H1 (cell line): Measurements from ENCODE around the gene TXNDC11. TPM values are rescaled to one million over a fixed set of nuclear protein-coding genes. Genes with fewer than 3 reads are reported as not detected.

Experiments used
- CTCF ChIA-PET: fragments of 300-600 bp; sonication (Branson Sonifier 250); formaldehyde crosslinking; loops from one replicate; lab custom pipeline; 2021; ENCODE audit not compliant: partially characterized antibody; lab: Charles Lee
- POLR2A ChIA-PET: fragments of 300-600 bp; sonication (Branson Sonifier 250); formaldehyde crosslinking; loops from one replicate; lab custom pipeline; 2021; ENCODE audit warnings: inconsistent platforms; ENCODE audit not compliant: partially characterized antibody; lab: Charles Lee
- DNase-seq, 2 experiments: peaks; one replicate each; pipeline versions ENCODE4 v3.0.0 to v3.0.0-alpha.2; 2010 to 2022; ENCODE audit warnings: low spot score in 2 of 2, low read depth in 1 of 2, mixed read lengths in 1 of 2
- FAIRE-seq: peaks from 2 replicates; lab custom pipeline; 2011; peaks lifted over from hg19 to GRCh38; lab: Jason Lieb, UNC
- H2AFZ ChIP-seq: 2 replicates; pipeline ENCODE4 v1.8.1; 2012; ENCODE audit warnings: low read length, inconsistent platforms
- H2AK5ac ChIP-seq: 2 replicates; pipeline ENCODE4 v1.6.1; 2013; ENCODE audit warnings: low read depth, low read length
- H2BK120ac ChIP-seq: replicated peaks from 2 replicates; pipeline ENCODE3; 2013; ENCODE audit warnings: low read depth, low read length, inconsistent platforms
- H2BK12ac ChIP-seq: 2 replicates; pipeline ENCODE4 v1.6.1; 2013; ENCODE audit warnings: low read depth, low read length
- H2BK15ac ChIP-seq: 2 replicates; pipeline ENCODE4 v1.6.1; 2013; ENCODE audit warnings: low read length
- H2BK20ac ChIP-seq: 2 replicates; pipeline ENCODE4 v1.6.1; 2013; ENCODE audit warnings: low read length
- H2BK5ac ChIP-seq: 2 replicates; pipeline ENCODE4 v1.6.1; 2013; ENCODE audit warnings: low read depth, low read length
- H3K14ac ChIP-seq: 2 replicates; pipeline ENCODE4 v1.6.1; 2013; ENCODE audit warnings: inconsistent platforms; ENCODE audit not compliant: insufficient read length
- H3K18ac ChIP-seq: 2 replicates; pipeline ENCODE4 v1.6.1; 2013; ENCODE audit warnings: low read length; ENCODE audit errors: extremely low read depth
- H3K23ac ChIP-seq: 2 replicates; pipeline ENCODE4 v1.6.1; 2013; ENCODE audit warnings: inconsistent platforms; ENCODE audit not compliant: insufficient read length
- H3K23me2 ChIP-seq: 2 replicates; pipeline ENCODE4 v1.6.1; 2013; ENCODE audit warnings: low read depth, low read length
- H3K27ac ChIP-seq: 2 replicates; pipeline ENCODE4 v1.6.1; 2011; ENCODE audit warnings: low read depth, low read length, inconsistent platforms
- H3K27me3 ChIP-seq, 4 experiments: replicated peaks in 1 of 4; 1 replicate in 1 of 4; 2 replicates in 3 of 4; pipeline versions ENCODE4 v1.6.1 to v1.8.1; 2011 to 2013; ENCODE audit warnings: low read length in 3 of 4, mild to moderate bottlenecking in 3 of 4, inconsistent platforms in 2 of 4, mixed read lengths in 2 of 4, moderate library complexity in 1 of 4; ENCODE audit not compliant: control insufficient read depth in 3 of 4, insufficient read depth in 3 of 4; ENCODE audit errors: extremely low read depth in 1 of 4
- H3K36me3 ChIP-seq, 4 experiments: 2 replicates each; pipeline versions ENCODE4 v1.6.1 to v1.8.1; 2011 to 2013; ENCODE audit warnings: mild to moderate bottlenecking in 4 of 4, low read length in 3 of 4, moderate library complexity in 2 of 4, control low read depth in 1 of 4, inconsistent platforms in 1 of 4; ENCODE audit not compliant: insufficient read depth in 4 of 4, control insufficient read depth in 2 of 4
- H3K4ac ChIP-seq: replicated peaks from 2 replicates; pipeline ENCODE3; 2013; ENCODE audit warnings: low read length, low read depth, mixed read lengths, inconsistent platforms; ENCODE audit not compliant: insufficient read length
- H3K4me1 ChIP-seq, 4 experiments: replicated peaks in 1 of 4; 1 replicate in 1 of 4; 2 replicates in 3 of 4; pipeline versions ENCODE4 v1.6.1 to v1.8.1; 2011 to 2013; ENCODE audit warnings: low read length in 3 of 4, inconsistent platforms in 2 of 4, mixed read lengths in 1 of 4; ENCODE audit not compliant: insufficient read depth in 4 of 4, control insufficient read depth in 3 of 4
- H3K4me2 ChIP-seq, 2 experiments: 2 replicates each; pipeline versions ENCODE4 v1.6.1 to v1.8.1; 2011 to 2013; ENCODE audit warnings: low read depth in 2 of 2, low read length in 2 of 2, control low read depth in 1 of 2, inconsistent platforms in 1 of 2, mild to moderate bottlenecking in 1 of 2; ENCODE audit not compliant: insufficient read depth in 1 of 2
- H3K4me3 ChIP-seq, 4 experiments: fragments of 200-600, 300-600 bp in 1 of 4; sonication (generic), shearing (Covaris generic), sonication (Bioruptor Twin) in 1 of 4; 2 replicates each; pipeline versions ENCODE4 v1.5.1 to v1.8.1; 2011 to 2016; ENCODE audit warnings: low read length in 4 of 4, low read depth in 3 of 4, control low read depth in 2 of 4, inconsistent platforms in 2 of 4, mild to moderate bottlenecking in 2 of 4, mixed read lengths in 1 of 4, moderate library complexity in 1 of 4; ENCODE audit not compliant: insufficient read depth in 2 of 4; ENCODE audit errors: extremely low read depth in 1 of 4
- H3K56ac ChIP-seq: replicated peaks from 2 replicates; pipeline ENCODE3; 2013; ENCODE audit warnings: low read depth, mild to moderate bottlenecking, mixed read lengths, low read length, inconsistent platforms; ENCODE audit not compliant: insufficient read length
- H3K79me1 ChIP-seq: 2 replicates; pipeline ENCODE4 v1.6.1; 2013; ENCODE audit warnings: low read depth, low read length, control low read depth
- H3K79me2 ChIP-seq, 2 experiments: 2 replicates each; pipeline versions ENCODE4 v1.6.1 to v1.8.1; 2012 to 2013; ENCODE audit warnings: low read length in 2 of 2, mild to moderate bottlenecking in 2 of 2, inconsistent platforms in 1 of 2; ENCODE audit not compliant: insufficient read depth in 2 of 2, control insufficient read depth in 1 of 2
- H3K9ac ChIP-seq, 4 experiments: replicated peaks in 1 of 4; 1 replicate in 1 of 4; 2 replicates in 3 of 4; pipeline versions ENCODE4 v1.6.1 to v1.8.1; 2011 to 2013; ENCODE audit warnings: low read depth in 3 of 4, low read length in 3 of 4, control low read depth in 2 of 4, mild to moderate bottlenecking in 2 of 4, moderate library complexity in 2 of 4, inconsistent platforms in 1 of 4; ENCODE audit errors: extremely low read depth in 1 of 4
- H3K9me3 ChIP-seq, 2 experiments: 2 replicates each; pipeline versions ENCODE4 v1.6.1 to v1.8.1; 2012 to 2013; ENCODE audit warnings: mild to moderate bottlenecking in 2 of 2, moderate library complexity in 2 of 2, control low read depth in 1 of 2, inconsistent platforms in 1 of 2, low read depth in 1 of 2, low read length in 1 of 2, mixed read lengths in 1 of 2; ENCODE audit not compliant: insufficient read depth in 2 of 2
- H4K20me1 ChIP-seq, 2 experiments: replicated peaks in 1 of 2; 2 replicates each; pipeline versions ENCODE3 to v1.8.1; 2011 to 2013; ENCODE audit warnings: inconsistent platforms in 2 of 2, low read length in 2 of 2, mild to moderate bottlenecking in 1 of 2; ENCODE audit not compliant: insufficient read depth in 2 of 2, control insufficient read depth in 1 of 2
- H4K5ac ChIP-seq: 2 replicates; pipeline ENCODE4 v1.6.1; 2013; ENCODE audit warnings: low read length, low read depth, mixed read lengths, inconsistent platforms; ENCODE audit not compliant: insufficient read length
- H4K8ac ChIP-seq: 2 replicates; pipeline ENCODE4 v1.8.0; 2013; ENCODE audit warnings: mild to moderate bottlenecking, moderate library complexity, low read length, inconsistent platforms; ENCODE audit not compliant: insufficient read depth; ENCODE audit errors: extremely low read depth
- H4K91ac ChIP-seq: replicated peaks from 2 replicates; pipeline ENCODE3; 2013; ENCODE audit warnings: low read length, mixed read lengths, inconsistent platforms; ENCODE audit not compliant: insufficient read length
- ASH2L ChIP-seq: fragments of 200-600, 300-600 bp; sonication (generic); IDR thresholded peaks from one replicate; pipeline ENCODE4 v1.7.1; 2017; ENCODE audit warnings: low read length
- CEBPB ChIP-seq: IDR thresholded peaks from 2 replicates; pipeline ENCODE4 v1.6.1; 2012; ENCODE audit warnings: low read depth, low read length
- WGBS, 2 experiments: shearing (Covaris generic) in 1 of 2; methylation state at CpG; one replicate each; pipeline versions ENCODE4 v1.1.6 to v1.1.7; 2013 to 2015; ENCODE audit warnings: low lambda C conversion rate in 2 of 2, mixed read lengths in 2 of 2, inconsistent platforms in 1 of 2, low coverage in 1 of 2, missing lambda C conversion rate in 1 of 2; ENCODE audit not compliant: insufficient replicate concordance in 2 of 2, insufficient coverage in 1 of 2, insufficient read length in 1 of 2; ENCODE audit errors: extremely low coverage in 1 of 2, missing lambda C conversion rate in 1 of 2; 5-methylcytosine and 5-hydroxymethylcytosine counted together
- polyA plus RNA-seq, 7 experiments: library from polyadenylated mRNA; depleted of rRNA in 3 of 7; stranded (reverse) in 5 of 7; unstranded in 2 of 7; fragments of >200 nt in 5 of 7; fragments of 200-250 nt in 2 of 7; gene quantifications; 1 replicate in 5 of 7; 2 replicates in 1 of 7; 4 replicates in 1 of 7; pipeline versions ENCODE4 v1.2.1 to v1.2.3, GENCODE V29; 2011 to 2013; ENCODE audit warnings: missing spikeins in 2 of 7, mixed read lengths in 2 of 7
- total RNA-seq: library from RNA; stranded (reverse); fragmentation: NEBNext Ultra II Directional; extraction: Animal tissue kit (Norgen Biotek cat#: 25700); gene quantifications from 2 replicates; pipeline ENCODE4 v1.2.1, GENCODE V29; 2021
- TF ChIP-seq, protein P1 (sequence below): IDR thresholded peaks from 2 replicates; pipeline ENCODE4 v1.6.1; 2012; ENCODE audit warnings: inconsistent platforms
- TF ChIP-seq, protein P2 (sequence below): IDR thresholded peaks from 2 replicates; pipeline ENCODE4 v1.6.1; 2012; ENCODE audit warnings: low read length, inconsistent platforms

The TXNDC11 gene
- total and polyA plus RNA-seq, 2 of the 8 experiments (the other 6 are each of a cell fraction or from before 2014, with no cell fraction given): 13.5 to 13.8 TPM

DNA sequence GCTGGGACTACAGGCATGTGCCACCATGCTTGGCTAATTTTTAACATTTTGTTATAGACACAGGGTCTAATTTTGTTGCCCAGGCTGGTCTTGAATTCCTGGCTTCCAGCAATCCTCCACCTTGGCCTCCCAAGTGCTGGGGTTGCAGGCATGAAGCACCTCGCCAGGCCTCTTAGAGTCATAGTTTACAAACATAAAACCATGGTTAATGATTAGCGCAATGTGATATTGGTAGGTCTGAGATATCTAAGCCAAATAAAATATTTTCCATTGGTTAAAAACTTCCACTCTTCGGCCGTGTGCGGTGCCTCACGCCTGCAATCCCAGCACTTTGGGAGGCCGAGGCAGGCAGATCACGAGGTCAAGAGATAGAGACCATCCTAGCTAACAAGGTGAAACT is 16.6 kb downstream of the TXNDC11 start:
- H3K36me3 ChIP-seq: peaks cover 0 to 20% (median 4%) of the 10 kb centered on the region in 4 experiments; a peak in 4 of 8 replicates

More for the DNA sequence above, 16.6 kb downstream of the TXNDC11 start:
- no peak overlapping the region for H3K4me2 ChIP-seq
- H3K79me2 ChIP-seq: no peaks in the 10 kb centered on the region
- H2BK20ac ChIP-seq: no peak overlapping the region
- FAIRE-seq: no peak
- no peak overlapping the region for H2BK5ac ChIP-seq
- H2BK12ac ChIP-seq: no peak overlapping the region
- H3K56ac ChIP-seq: no peak overlapping the region
- no peak overlapping the region for H3K9ac ChIP-seq
- no peak overlapping the region for H4K5ac ChIP-seq
- H3K4me3 ChIP-seq: no peak overlapping the region
- no peak for DNase-seq
- POLR2A ChIA-PET: no interaction called here
- H3K23ac ChIP-seq: no peak overlapping the region
- no peak overlapping the region for H4K91ac ChIP-seq
- no peaks in the 10 kb centered on the region for H3K23me2 ChIP-seq
- no peaks in the 10 kb centered on the region for H3K4me1 ChIP-seq
- no peaks in the 10 kb centered on the region for H3K79me1 ChIP-seq
- H2BK15ac ChIP-seq: no peak overlapping the region
- H3K27ac ChIP-seq: no peak overlapping the region
- no peak overlapping the region for H2AFZ ChIP-seq
- H3K27me3 ChIP-seq: no peaks in the 10 kb centered on the region
- no peaks in the 10 kb centered on the region for H4K20me1 ChIP-seq
- TF ChIP-seq, protein P1, sequence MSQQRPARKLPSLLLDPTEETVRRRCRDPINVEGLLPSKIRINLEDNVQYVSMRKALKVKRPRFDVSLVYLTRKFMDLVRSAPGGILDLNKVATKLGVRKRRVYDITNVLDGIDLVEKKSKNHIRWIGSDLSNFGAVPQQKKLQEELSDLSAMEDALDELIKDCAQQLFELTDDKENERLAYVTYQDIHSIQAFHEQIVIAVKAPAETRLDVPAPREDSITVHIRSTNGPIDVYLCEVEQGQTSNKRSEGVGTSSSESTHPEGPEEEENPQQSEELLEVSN: no peak
- TF ChIP-seq CEBPB: no peak
- no peak for TF ChIP-seq ASH2L
- TF ChIP-seq, protein P2, sequence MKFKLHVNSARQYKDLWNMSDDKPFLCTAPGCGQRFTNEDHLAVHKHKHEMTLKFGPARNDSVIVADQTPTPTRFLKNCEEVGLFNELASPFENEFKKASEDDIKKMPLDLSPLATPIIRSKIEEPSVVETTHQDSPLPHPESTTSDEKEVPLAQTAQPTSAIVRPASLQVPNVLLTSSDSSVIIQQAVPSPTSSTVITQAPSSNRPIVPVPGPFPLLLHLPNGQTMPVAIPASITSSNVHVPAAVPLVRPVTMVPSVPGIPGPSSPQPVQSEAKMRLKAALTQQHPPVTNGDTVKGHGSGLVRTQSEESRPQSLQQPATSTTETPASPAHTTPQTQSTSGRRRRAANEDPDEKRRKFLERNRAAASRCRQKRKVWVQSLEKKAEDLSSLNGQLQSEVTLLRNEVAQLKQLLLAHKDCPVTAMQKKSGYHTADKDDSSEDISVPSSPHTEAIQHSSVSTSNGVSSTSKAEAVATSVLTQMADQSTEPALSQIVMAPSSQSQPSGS: no peak
- no peaks in the 10 kb centered on the region for H3K9me3 ChIP-seq
- 97% methylated on average over 7 of the region's 8 CpGs; no CpG with 5 or more reads in 1 of the 2 experiments for WGBS, 2 experiments
- CTCF ChIA-PET: interaction anchor here (0.7 to 1.6 kb wide), 2 partner anchors 10 to 44 kb away, joined by 3 to 4 read pairs; no protein-coding TSS in a partner anchor
- H3K18ac ChIP-seq: no peak overlapping the region
- H3K14ac ChIP-seq: no peak overlapping the region
- H4K8ac ChIP-seq: no peak overlapping the region
- H2BK120ac ChIP-seq: no peak overlapping the region
- H3K4ac ChIP-seq: no peak overlapping the region
- H2AK5ac ChIP-seq: no peak overlapping the region
